NT2/D1 (cell line): ENCODE measurements around the gene DCN.

ENCODE experiments used
- SUZ12 ChIP-seq: IDR thresholded peaks from 2 replicates; pipeline ENCODE4 v1.6.1; 2011; ENCODE audit not compliant: insufficient read length, insufficient read depth; ENCODE audit errors: extremely low read depth
- YY1 ChIP-seq: IDR thresholded peaks from 2 replicates; pipeline ENCODE4 v1.6.1; 2011; ENCODE audit not compliant: insufficient read length, insufficient read depth
- ZNF274 ChIP-seq: IDR thresholded peaks from 2 replicates; pipeline ENCODE4 v1.6.1; 2011; ENCODE audit warnings: mild to moderate bottlenecking, low read depth, low read length

DNA sequence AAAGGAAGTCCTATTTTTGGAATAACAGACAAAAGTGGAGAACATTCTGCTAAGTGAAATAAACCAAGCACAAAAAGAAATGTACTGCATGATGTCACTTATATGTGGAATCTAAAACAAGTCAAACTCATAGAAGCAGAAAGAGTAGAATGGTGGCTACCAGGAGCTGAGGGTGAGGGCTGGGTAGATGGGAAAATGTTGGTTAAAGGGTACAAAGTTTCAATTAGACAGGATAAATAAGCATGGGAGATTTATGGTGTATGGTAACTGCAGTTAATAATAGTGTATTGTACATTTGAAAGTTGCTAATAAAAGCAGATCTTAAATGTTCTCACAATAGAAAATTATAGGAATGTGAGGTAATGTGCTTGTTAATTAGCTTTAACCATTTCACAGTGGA, 84.2 kb downstream of the DCN start:
- TF ChIP-seq YY1 = no peak
- TF ChIP-seq ZNF274 = no peak
- no peak for TF ChIP-seq SUZ12
